HG02885 (cell line): ENCODE measurements around the gene CRPPA.
"Not testable (repeated sequence)": the region's sequence is repeated elsewhere in the genome, so short reads cannot be mapped to it uniquely, and the experiment has no call there.

Experiments
- ATAC-seq: cut with Tn5 transposase; IDR thresholded peaks from one replicate; pipeline ENCODE4 v1.9.1; 2021; ENCODE audit warnings: mild to moderate bottlenecking; ENCODE audit not compliant: unreplicated experiment, poor library complexity

CRPPA gene

DNA sequence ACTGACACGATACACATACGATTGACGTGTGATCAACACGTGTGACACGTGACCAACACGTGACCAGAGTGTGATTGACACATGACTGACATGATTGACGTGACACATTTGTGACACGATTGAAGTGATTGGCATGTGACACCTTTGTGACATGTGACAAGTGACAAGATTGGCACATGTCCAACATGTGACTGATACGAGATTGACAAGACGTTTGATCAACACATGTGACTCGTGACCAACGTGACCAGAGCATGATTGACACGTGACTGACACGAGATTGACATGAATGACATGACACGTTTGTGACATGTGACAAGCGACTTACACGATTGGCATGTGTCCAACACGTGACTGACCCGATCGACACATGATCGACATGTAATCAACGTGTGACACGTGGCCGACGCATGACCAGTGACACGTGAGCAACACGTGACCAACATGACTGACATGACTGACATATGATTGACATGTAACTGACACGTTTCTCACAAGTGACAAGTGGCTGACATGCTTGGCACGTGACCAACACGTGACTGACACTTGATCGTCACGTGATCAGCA is 22.0 kb downstream of the CRPPA start:
- ATAC-seq = no peak

GRCh38 chr7:16398146-16399017 is 23.0 kb downstream of the CRPPA start:
- ATAC-seq = no peak

GRCh38 chr7:16397501-16398145 is 23.7 kb downstream of the CRPPA start:
- ATAC-seq = no peak

GRCh38 chr7:16396766-16397500 is 24.4 kb downstream of the CRPPA start:
- no peak for ATAC-seq

DNA sequence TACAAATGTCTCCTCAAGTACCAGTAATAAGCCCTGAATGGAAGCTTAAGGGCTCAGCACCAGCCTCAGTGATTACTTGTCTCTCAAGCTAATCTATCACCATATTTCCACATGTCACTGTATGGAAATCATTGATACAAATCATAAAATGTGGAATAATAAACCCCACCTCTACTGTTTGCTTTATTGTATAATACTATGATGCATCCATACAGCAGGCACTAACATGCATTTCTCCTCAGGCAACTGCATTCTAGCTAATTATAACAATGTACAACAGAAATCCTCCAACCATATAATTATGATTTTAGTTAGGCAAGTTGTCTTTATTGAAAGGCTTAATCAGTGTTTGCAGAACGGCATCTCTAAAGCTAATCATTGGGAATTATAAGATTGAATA is 26.2 kb downstream of the CRPPA start:
- ATAC-seq = no peak

DNA sequence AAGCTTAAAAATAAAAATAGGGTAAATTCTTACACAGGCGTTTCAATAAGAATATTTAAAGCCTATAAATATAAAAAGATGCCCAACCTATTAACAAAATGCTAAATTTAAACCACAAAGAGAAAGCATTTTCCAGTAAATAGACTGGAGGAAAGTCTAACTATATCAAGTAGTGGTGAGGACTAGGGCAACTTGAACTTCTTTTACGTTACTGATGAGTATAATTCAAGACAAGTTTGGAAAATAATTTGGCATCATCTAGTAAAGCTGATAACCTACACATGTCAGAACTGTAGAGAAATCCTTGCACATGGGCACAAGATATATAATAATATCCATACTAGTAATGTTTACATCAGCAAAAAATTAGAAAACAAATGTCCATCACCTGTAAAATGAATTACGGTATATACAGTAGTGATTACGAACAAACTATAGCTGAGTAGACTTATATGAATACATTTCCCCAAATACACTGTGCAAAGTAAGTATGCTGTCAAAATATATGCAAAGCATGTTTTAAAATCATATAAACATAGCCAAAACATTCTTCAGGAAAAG is 27.4 kb downstream of the CRPPA start:
- ATAC-seq = no peak

DNA sequence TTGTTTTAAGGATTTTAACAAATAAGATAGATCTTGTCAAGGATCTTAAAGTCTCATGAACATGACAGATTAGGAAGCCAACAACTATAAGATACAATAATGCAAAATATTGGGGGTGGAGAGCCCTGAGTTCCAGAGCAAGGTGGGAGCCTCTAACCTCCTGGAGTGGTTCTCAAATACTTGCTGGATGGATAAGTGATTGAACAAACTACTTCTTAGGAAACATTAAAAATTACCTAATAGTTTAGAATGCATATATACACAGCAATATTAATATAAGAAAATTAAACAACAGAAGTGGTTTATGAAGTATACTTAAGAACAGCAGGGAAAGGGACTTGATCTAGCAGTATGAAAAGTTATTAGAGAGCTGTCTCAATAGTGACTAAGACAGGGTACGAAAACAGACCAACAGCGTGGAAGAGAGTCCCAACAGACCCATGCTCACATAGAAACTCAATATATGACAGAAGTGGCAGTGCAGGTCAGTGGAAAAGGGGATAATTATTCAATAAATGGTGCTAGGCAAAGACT is 28.3 kb downstream of the CRPPA start:
- ATAC-seq = no peak

GRCh38 chr7:16383786-16384185 is 37.6 kb downstream of the CRPPA start:
- ATAC-seq = not testable (repeated sequence)

DNA sequence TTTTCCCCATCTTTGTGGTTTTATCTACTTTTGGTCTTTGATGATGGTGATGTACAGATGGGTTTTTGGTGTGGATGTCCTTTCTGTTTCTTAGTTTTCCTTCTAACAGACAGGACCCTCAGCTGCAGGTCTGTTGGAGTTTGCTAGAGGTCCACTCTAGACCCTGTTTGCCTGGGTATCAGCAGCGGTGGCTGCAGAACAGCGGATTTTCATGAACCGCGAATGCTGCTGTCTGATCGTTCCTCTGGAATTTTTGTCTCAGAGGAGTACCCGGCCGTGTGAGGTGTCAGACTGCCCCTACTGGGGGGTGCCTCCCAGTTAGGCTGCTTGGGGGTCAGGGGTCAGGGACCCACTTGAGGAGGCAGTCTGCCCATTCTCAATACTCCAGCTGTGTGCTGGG is 38.2 kb downstream of the CRPPA start:
- not testable (repeated sequence) for ATAC-seq
